Measurements from ENCODE around the gene KRTAP1-5.

The KRTAP1-5 gene

GRCh38 chr17:40993839-40994238, 33.2 kb downstream of the KRTAP1-5 start, which contains the start of gene KRTAP3-3:
KRTAP3-3 (minus strand) TSS chr17:40994164; CDS start chr17:40994097, 67 bp downstream.
- DNase-seq (ENCODE audit: low read depth), result no peak
- H3K4me3 ChIP-seq (ENCODE audit: low read depth, low read length), result no peak within 1 kb of the TSS
- TF ChIP-seq CTCF (IDR thresholded peaks at IDR 0.05; ENCODE audit: insufficient read depth, low read depth, low read length, missing control alignments), result no peak

GRCh38 chr17:40993084-40993483, 33.9 kb downstream of the KRTAP1-5 start:
- TF ChIP-seq CTCF (IDR thresholded peaks at IDR 0.05; ENCODE audit: insufficient read depth, low read depth, low read length, missing control alignments), result no peak
- DNase-seq (ENCODE audit: low read depth), result no peak

GRCh38 chr17:40992666-40993065, 34.3 kb downstream of the KRTAP1-5 start:
- DNase-seq (ENCODE audit: low read depth), result no peak

More at GRCh38 chr17:40993084-40993483, 33.9 kb downstream of the KRTAP1-5 start:
- H3K4me3 ChIP-seq (ENCODE audit: low read depth, low read length), result no peak overlapping the region

GRCh38 chr17:40986920-40987319, 40.1 kb downstream of the KRTAP1-5 start:
- no peak for TF ChIP-seq CTCF (IDR thresholded peaks at IDR 0.05; ENCODE audit: insufficient read depth, low read depth, low read length, missing control alignments)
- DNase-seq (ENCODE audit: low read depth), result no peak
- no peak overlapping the region for H3K4me3 ChIP-seq (ENCODE audit: low read depth, low read length)

More at GRCh38 chr17:40992666-40993065, 34.3 kb downstream of the KRTAP1-5 start:
- H3K4me3 ChIP-seq (ENCODE audit: low read depth, low read length), result no peak overlapping the region
- TF ChIP-seq CTCF (IDR thresholded peaks at IDR 0.05; ENCODE audit: insufficient read depth, low read depth, low read length, missing control alignments), result no peak

GRCh38 chr17:40984226-40984625, 42.8 kb downstream of the KRTAP1-5 start, which contains the start of gene KRT40:
KRT40 (minus strand) TSS chr17:40984326; CDS start chr17:40984273, 53 bp downstream.
- no peak for DNase-seq (ENCODE audit: low read depth)
- H3K4me3 ChIP-seq (ENCODE audit: low read depth, low read length), result no peak within 1 kb of the TSS
- TF ChIP-seq CTCF (IDR thresholded peaks at IDR 0.05; ENCODE audit: insufficient read depth, low read depth, low read length, missing control alignments), result no peak

GRCh38 chr17:40981115-40981514, 45.9 kb downstream of the KRTAP1-5 start:
- no peak overlapping the region for H3K4me3 ChIP-seq (ENCODE audit: low read depth, low read length)
- no peak for TF ChIP-seq CTCF (IDR thresholded peaks at IDR 0.05; ENCODE audit: insufficient read depth, low read depth, low read length, missing control alignments)
- no peak for DNase-seq (ENCODE audit: low read depth)

- no peak for DNase-seq (ENCODE audit: low read depth)
- no peak for TF ChIP-seq CTCF (IDR thresholded peaks at IDR 0.05; ENCODE audit: insufficient read depth, low read depth, low read length, missing control alignments)
- H3K4me3 ChIP-seq (ENCODE audit: low read depth, low read length), result no peak overlapping the region
Measured at GRCh38 chr17:40980596-40980995, 46.4 kb downstream of the KRTAP1-5 start.

Measured in GM12865 (cell line).